ENCODE data around the gene KIF15.
"Not testable (repeated sequence)": the region's sequence is repeated elsewhere in the genome, so short reads cannot be mapped to it uniquely, and the experiment has no call there.

The KIF15 gene

GRCh38 chr3:44761424-44762169 is at the start of gene KIF15, which contains the start of gene KIAA1143:
KIF15 (plus strand) TSS chr3:44761794; CDS start chr3:44761866, 72 bp downstream.
KIAA1143 (minus strand) TSS chr3:44761619; CDS start chr3:44761602, 17 bp downstream.
- peak; percentile 98 for DNase-seq (ENCODE audit: low read depth)

GRCh38 chr3:44712455-44713075 is 49.0 kb upstream of the KIF15 start, which contains the start of gene ZNF502:
ZNF502 (plus strand) TSS chr3:44712660; CDS start chr3:44720262, 7,602 bp downstream.
- DNase-seq (ENCODE audit: low read depth): peak; percentile 50

- DNase-seq (ENCODE audit: low read depth): no peak
Measured at GRCh38 chr3:44721231-44722102, 40.1 kb upstream of the KIF15 start.

- DNase-seq (ENCODE audit: low read depth): no peak
Measured at GRCh38 chr3:44722103-44722401, 39.5 kb upstream of the KIF15 start.

- peak; percentile 85 for DNase-seq (ENCODE audit: low read depth)
Measured at GRCh38 chr3:44729384-44729910, 32.1 kb upstream of the KIF15 start, which contains the start of gene ZNF501. ZNF501 (plus strand) TSS chr3:44729635; CDS start chr3:44734422, 4,787 bp downstream.

- DNase-seq (ENCODE audit: low read depth): no peak
Measured at GRCh38 chr3:44734646-44735168, 26.9 kb upstream of the KIF15 start.

- peak; percentile 1 for DNase-seq (ENCODE audit: low read depth)
Measured at GRCh38 chr3:44761101-44761423, 532 bp upstream of the KIF15 start.

GRCh38 chr3:44762170-44762677 is 630 bp downstream of the KIF15 start:
- no peak for DNase-seq (ENCODE audit: low read depth)

GRCh38 chr3:44762690-44763089 is 1.1 kb downstream of the KIF15 start:
- DNase-seq (ENCODE audit: low read depth): no peak

GRCh38 chr3:44764248-44764647 is 2.7 kb downstream of the KIF15 start:
- DNase-seq (ENCODE audit: low read depth): no peak

GRCh38 chr3:44771424-44772098 is 10.0 kb downstream of the KIF15 start:
- DNase-seq (ENCODE audit: low read depth): no peak

- no peak for DNase-seq (ENCODE audit: low read depth)
Measured at GRCh38 chr3:44772099-44772442, 10.5 kb downstream of the KIF15 start.

GRCh38 chr3:44782891-44783290 is 21.3 kb downstream of the KIF15 start:
- DNase-seq (ENCODE audit: low read depth): no peak

- no peak for DNase-seq (ENCODE audit: low read depth)
Measured at GRCh38 chr3:44795197-44795596, 33.6 kb downstream of the KIF15 start.

GRCh38 chr3:44802011-44802410 is 40.4 kb downstream of the KIF15 start:
- DNase-seq (ENCODE audit: low read depth): no peak

- DNase-seq (ENCODE audit: low read depth): no peak
Measured at GRCh38 chr3:44803298-44803697, 41.7 kb downstream of the KIF15 start.

GRCh38 chr3:44805960-44806359 is 44.4 kb downstream of the KIF15 start:
- DNase-seq (ENCODE audit: low read depth): no peak

GRCh38 chr3:44814751-44815150 is 53.2 kb downstream of the KIF15 start:
- no peak for DNase-seq (ENCODE audit: low read depth)

- not testable (repeated sequence) for DNase-seq (ENCODE audit: low read depth)
Measured at GRCh38 chr3:44816334-44816733, 54.7 kb downstream of the KIF15 start.

- not testable (repeated sequence) for DNase-seq (ENCODE audit: low read depth)
Measured at GRCh38 chr3:44821206-44821605, 59.6 kb downstream of the KIF15 start.

GRCh38 chr3:44825264-44825925 is 63.8 kb downstream of the KIF15 start:
- no peak for DNase-seq (ENCODE audit: low read depth)

Measured in stimulated activated CD8-positive, alpha-beta memory T cell treated with anti-CD3 and anti-CD28 coated beads, Interleukin-7, amount 100 ng/mL, for 24 hours (primary cell).